Measurements from ENCODE around the gene NXPE2. TPM values are rescaled to one million over a fixed set of nuclear protein-coding genes. Genes with fewer than 3 reads are reported as not detected.
"Not testable (repeated sequence)": the region's sequence is repeated elsewhere in the genome, so short reads cannot be mapped to it uniquely, and the experiment has no call there.

Gene NXPE2
- total RNA-seq: not detected
- long read RNA-seq: 0 reads

GRCh38 chr11:114678125-114679036, at the start of gene NXPE2:
NXPE2 (plus strand) TSS chr11:114678527; CDS start chr11:114678576, 49 bp downstream.
- ATAC-seq: no peak

GRCh38 chr11:114631445-114631965, 46.8 kb upstream of the NXPE2 start:
- DNase-seq, ATAC-seq, H3K27me3 ChIP-seq: not testable (repeated sequence)

More at GRCh38 chr11:114678125-114679036, at the start of gene NXPE2:
- no peak for TF ChIP-seq CTCF (IDR thresholded peaks at IDR 0.05)
- intact Hi-C loops (cut with DNase I): no loop called here
- Histone ChIP-seq H3K9me3 (no peaks in the 10 kb centered on the region), H3K27me3 (no peaks in the 10 kb centered on the region), H3K4me3 (no peak within 1 kb of the TSS), H3K27ac (no peak within 1 kb of the TSS), H3K36me3 (no peaks in the 10 kb centered on the region), H3K4me1 (no peaks in the 10 kb centered on the region)
- no peak for DNase-seq

GRCh38 chr11:114639440-114639839, 38.9 kb upstream of the NXPE2 start:
- H3K9me3 ChIP-seq; ATAC-seq; H3K4me1 ChIP-seq; DNase-seq; H3K27ac ChIP-seq; H3K4me3 ChIP-seq; intact Hi-C loops (cut with DNase I); H3K27me3 ChIP-seq; H3K36me3 ChIP-seq: not testable (repeated sequence)

More at GRCh38 chr11:114631445-114631965, 46.8 kb upstream of the NXPE2 start:
- intact Hi-C loops (cut with DNase I); H3K9me3 ChIP-seq; H3K36me3 ChIP-seq; H3K4me1 ChIP-seq; H3K4me3 ChIP-seq; H3K27ac ChIP-seq: not testable (repeated sequence)

GRCh38 chr11:114650661-114651060, 27.7 kb upstream of the NXPE2 start:
- DNase-seq: no peak
- no peaks in the 10 kb centered on the region for H3K36me3 ChIP-seq
- intact Hi-C loops (cut with DNase I): no loop called here
- no peak for ATAC-seq
- H3K9me3 ChIP-seq: no peaks in the 10 kb centered on the region
- TF ChIP-seq CTCF (IDR thresholded peaks at IDR 0.05): no peak
- no peaks in the 10 kb centered on the region for H3K4me1 ChIP-seq
- H3K4me3 ChIP-seq: no peak overlapping the region
- H3K27ac ChIP-seq: no peak overlapping the region
- H3K27me3 ChIP-seq: no peaks in the 10 kb centered on the region

GRCh38 chr11:114651145-114651718, 27.1 kb upstream of the NXPE2 start:
- H3K27me3 ChIP-seq: no peaks in the 10 kb centered on the region
- H3K4me1 ChIP-seq: no peaks in the 10 kb centered on the region
- TF ChIP-seq CTCF (IDR thresholded peaks at IDR 0.05): no peak
- H3K36me3 ChIP-seq: no peaks in the 10 kb centered on the region
- DNase-seq (no peak), ATAC-seq (no peak)
- no peaks in the 10 kb centered on the region for H3K9me3 ChIP-seq
- no peak overlapping the region for H3K27ac ChIP-seq
- intact Hi-C loops (cut with DNase I): no loop called here
- H3K4me3 ChIP-seq: no peak overlapping the region

- Histone ChIP-seq H3K4me1 (no peaks in the 10 kb centered on the region), H3K4me3 (no peak overlapping the region), H3K27ac (no peak overlapping the region), H3K27me3 (no peaks in the 10 kb centered on the region), H3K36me3 (no peaks in the 10 kb centered on the region), H3K9me3 (no peaks in the 10 kb centered on the region)
- intact Hi-C loops (cut with DNase I): no loop called here
- no peak for ATAC-seq
- no peak for TF ChIP-seq CTCF (IDR thresholded peaks at IDR 0.05)
- no peak for DNase-seq
These were observed 25.2 kb upstream of the NXPE2 start for GRCh38 chr11:114653148-114653547.

All from upper lobe of right lung (tissue), 1 donor.